ENCODE measurements around the gene CLDND2. TPM values are rescaled to one million over a fixed set of nuclear protein-coding genes. Genes with fewer than 3 reads are reported as not detected.

Gene CLDND2
- total and polyA plus RNA-seq, 8 donors, result 0.88 to 4.3 (median 1.3) TPM; not detected in 5

DNA sequence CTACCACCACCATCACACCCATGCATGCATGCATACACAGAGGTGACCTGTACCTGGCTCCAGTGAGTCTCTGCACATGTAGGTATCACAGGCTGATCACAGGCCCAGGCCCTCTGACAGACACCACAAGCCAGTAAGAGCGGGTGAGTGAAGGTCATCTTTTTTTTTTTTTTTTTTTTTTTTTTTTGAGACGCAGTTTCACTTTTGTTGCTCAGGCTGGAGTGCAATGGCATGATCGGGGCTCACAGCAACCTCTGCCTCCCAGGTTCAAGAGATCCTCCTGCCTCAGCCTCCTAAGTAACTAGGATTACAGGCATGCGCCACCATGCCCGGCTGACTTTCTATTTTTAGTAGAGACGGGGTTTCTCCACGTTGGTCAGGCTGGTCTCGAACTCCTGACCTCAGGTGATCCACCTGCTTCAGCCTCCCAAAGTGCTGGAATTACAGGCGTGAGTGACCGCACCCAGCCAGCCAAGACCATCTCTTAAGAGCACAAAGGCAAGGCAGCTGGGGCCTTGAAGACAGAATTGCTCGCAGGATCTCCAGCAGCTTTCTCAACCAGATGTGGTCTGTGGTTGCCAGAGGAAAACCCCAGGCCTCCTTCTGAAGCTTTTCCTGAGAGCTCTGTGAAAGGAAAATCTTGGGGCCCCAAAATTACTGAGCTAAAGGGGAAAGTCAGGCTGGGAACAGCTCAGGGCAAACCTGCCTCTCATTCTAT lies 6.9 kb upstream of the CLDND2 start:
- intact Hi-C loops (cut with DNase I; ENCODE audit: low total_unique reads), result no loop called here
- Histone ChIP-seq H3K9me3 (no peaks in the 10 kb centered on the region), H3K4me1 (peaks cover 0 to 4% (median 0%) of the 10 kb centered on the region in 4 donors), H3K4me3 (no peak overlapping the region), H3K36me3 (no peaks in the 10 kb centered on the region), H3K27ac (no peak overlapping the region), H3K27me3 (no peaks in the 10 kb centered on the region)
- WGBS, 5 donors, result 56 to 81% (median 69%) methylated on average over 9 to 11 of the region's 11 CpGs
- DNase-seq, result no peak
- TF ChIP-seq, protein P1, sequence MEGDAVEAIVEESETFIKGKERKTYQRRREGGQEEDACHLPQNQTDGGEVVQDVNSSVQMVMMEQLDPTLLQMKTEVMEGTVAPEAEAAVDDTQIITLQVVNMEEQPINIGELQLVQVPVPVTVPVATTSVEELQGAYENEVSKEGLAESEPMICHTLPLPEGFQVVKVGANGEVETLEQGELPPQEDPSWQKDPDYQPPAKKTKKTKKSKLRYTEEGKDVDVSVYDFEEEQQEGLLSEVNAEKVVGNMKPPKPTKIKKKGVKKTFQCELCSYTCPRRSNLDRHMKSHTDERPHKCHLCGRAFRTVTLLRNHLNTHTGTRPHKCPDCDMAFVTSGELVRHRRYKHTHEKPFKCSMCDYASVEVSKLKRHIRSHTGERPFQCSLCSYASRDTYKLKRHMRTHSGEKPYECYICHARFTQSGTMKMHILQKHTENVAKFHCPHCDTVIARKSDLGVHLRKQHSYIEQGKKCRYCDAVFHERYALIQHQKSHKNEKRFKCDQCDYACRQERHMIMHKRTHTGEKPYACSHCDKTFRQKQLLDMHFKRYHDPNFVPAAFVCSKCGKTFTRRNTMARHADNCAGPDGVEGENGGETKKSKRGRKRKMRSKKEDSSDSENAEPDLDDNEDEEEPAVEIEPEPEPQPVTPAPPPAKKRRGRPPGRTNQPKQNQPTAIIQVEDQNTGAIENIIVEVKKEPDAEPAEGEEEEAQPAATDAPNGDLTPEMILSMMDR (IDR thresholded peaks at IDR 0.05), result no peak
- no peak for TF ChIP-seq EP300 (IDR thresholded peaks at IDR 0.05)
- no peak for TF ChIP-seq POLR2A (IDR thresholded peaks at IDR 0.05)
- no peak for TF ChIP-seq POLR2AphosphoS5 (IDR thresholded peaks at IDR 0.05)

DNA sequence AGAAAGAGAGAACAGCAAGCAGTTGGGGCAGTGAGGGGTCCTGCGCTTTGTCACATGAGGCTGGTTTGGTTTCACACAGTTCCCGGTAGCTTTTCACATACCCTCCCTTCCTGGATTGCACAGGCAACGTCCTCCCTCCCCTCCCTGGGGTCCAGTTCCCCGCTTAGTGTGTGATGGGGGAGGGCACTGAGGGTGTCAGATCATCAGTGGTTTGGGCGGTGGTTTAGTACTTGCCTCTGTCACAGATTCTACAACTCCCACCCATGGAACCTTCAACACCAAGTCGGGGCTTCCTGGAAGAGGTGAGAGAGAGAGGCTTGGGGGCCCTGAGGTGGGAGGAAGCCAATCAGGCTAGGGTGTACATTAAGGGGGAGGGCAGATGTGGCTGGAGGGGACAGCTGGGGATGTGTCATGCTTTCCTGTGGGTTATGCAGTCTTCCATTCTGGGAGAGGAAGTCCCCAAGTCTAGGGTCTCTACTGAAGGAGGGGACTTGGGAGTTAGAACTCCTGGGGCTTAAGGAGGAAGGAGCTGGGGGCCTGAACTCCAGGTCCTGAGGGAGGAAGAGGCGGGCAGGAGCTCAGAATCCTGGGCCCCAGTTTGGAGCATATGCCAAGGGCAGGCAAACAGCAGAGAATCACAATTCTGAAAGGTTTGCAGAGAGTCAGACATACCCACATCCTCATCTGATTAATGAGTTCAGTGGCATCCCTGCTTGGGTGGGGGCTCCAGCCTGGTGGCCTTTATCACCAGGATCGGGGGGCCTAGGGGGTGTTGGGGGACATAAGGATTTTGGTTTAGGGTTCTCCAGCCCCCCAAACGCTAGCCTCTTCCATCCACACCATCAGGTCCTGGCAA lies 4.1 kb upstream of the CLDND2 start, which contains the start of gene NKG7:
TSS of gene NKG7 (minus strand) at position 6 of the 856 bp plus-strand sequence. CDS start 119 bp downstream, outside the sequence.
- H3K27me3 ChIP-seq, result no peaks in the 10 kb centered on the region
- intact Hi-C loops (cut with DNase I; ENCODE audit: low total_unique reads), result no loop called here
- no peaks in the 10 kb centered on the region for H3K36me3 ChIP-seq
- H3K27ac ChIP-seq, result peak within 1 kb of the TSS; percentile 23 to 65 (median 37)
- peaks cover 0 to 15% (median 10%) of the 10 kb centered on the region in 4 donors for H3K4me1 ChIP-seq
- TF ChIP-seq POLR2A (IDR thresholded peaks at IDR 0.05), result no peak
- TF ChIP-seq, protein P1 (IDR thresholded peaks at IDR 0.05), result no peak
- no peak for TF ChIP-seq EP300 (IDR thresholded peaks at IDR 0.05)
- TF ChIP-seq POLR2AphosphoS5 (IDR thresholded peaks at IDR 0.05), result no peak
- peak in 1 of 2 donors; percentile 58 for DNase-seq
- H3K9me3 ChIP-seq, result no peaks in the 10 kb centered on the region
- 33 to 51% (median 46%) methylated on average over 7 to 9 of the region's 9 CpGs for WGBS, 5 donors
- peak within 1 kb of the TSS in 3 of 4 donors; percentile 3 to 15 (median 10) for H3K4me3 ChIP-seq

DNA sequence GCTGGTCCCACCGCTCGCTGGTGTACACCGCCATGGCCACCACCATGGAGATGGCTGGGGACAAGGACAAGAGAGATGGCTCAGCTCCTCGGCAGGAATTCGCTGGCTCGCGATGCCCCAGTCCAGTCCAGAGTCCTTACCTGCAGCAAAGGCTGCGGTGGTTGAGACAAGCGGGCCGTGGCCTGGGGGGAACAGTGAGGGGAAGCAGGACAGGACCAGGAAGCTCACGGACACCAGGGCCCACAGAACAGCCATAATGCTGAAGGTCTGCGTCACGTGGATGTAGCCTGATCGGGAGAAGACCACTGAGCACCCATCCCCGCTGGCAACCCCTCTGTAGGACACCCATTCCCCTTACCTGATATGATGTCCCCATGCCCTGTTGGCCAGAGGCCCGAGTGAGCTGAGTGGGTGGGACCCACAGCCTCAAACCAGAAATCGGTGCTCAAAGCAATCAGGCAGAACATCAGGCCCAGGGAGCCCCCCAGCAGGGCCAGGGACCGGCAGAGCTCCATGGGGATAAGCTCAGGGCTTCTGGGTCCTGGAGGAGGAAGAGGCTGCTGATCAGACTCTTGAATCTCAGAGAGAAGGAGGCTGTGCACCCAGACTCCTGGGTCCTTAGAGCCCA lies 3.3 kb upstream of the CLDND2 start:
- DNase-seq, result no peak
- 77 to 83% (median 81%) methylated on average over 11 to 18 of the region's 18 CpGs for WGBS, 5 donors
- Histone ChIP-seq H3K27ac (peak overlapping the region; percentile 23 to 65 (median 37)), H3K4me1 (peaks cover 0 to 15% (median 11%) of the 10 kb centered on the region in 4 donors), H3K9me3 (no peaks in the 10 kb centered on the region), H3K4me3 (peak overlapping the region in 3 of 4 donors; percentile 3 to 15 (median 10)), H3K36me3 (no peaks in the 10 kb centered on the region), H3K27me3 (no peaks in the 10 kb centered on the region)
- TF ChIP-seq, protein P1 (IDR thresholded peaks at IDR 0.05), result no peak
- TF ChIP-seq POLR2A (IDR thresholded peaks at IDR 0.05) (no peak), POLR2AphosphoS5 (IDR thresholded peaks at IDR 0.05) (no peak), EP300 (IDR thresholded peaks at IDR 0.05) (no peak)
- intact Hi-C loops (cut with DNase I; ENCODE audit: low total_unique reads), result no loop called here

DNA sequence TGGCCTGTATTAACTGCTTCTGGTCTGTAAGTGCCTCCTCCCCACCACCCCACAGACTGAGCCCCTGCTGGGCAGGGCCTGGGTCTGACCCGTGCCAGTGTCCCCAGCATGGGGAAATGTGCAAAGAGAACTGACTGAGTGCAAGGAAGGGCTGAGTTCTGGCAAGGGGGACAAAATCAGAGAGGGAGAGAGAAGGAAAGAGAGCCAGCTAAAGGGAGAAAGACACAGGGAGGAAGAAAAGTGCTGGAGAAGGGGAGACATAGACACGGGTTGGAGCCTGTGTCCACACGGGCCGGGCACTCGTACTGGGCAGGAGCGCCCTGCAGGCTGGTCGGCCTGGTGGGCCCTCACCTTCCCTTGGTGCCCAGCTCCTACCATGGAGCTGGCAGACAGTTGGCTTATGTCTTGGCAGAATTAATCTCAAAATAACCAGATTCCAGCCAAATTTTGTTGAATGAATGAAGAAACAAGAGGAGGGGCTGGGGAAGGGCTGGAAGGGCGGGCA lies 2.4 kb upstream of the CLDND2 start:
- 65 to 75% (median 69%) methylated on average over 8 of the region's 8 CpGs for WGBS, 5 donors
- H3K9me3 ChIP-seq, result no peaks in the 10 kb centered on the region
- peak overlapping the region in 2 of 5 donors; percentile 49 to 65 for H3K27ac ChIP-seq
- H3K27me3 ChIP-seq, result no peaks in the 10 kb centered on the region
- TF ChIP-seq POLR2AphosphoS5 (IDR thresholded peaks at IDR 0.05), result no peak
- TF ChIP-seq, protein P1 (IDR thresholded peaks at IDR 0.05), result no peak
- TF ChIP-seq POLR2A (IDR thresholded peaks at IDR 0.05), result no peak
- no peak for TF ChIP-seq EP300 (IDR thresholded peaks at IDR 0.05)
- H3K36me3 ChIP-seq, result no peaks in the 10 kb centered on the region
- H3K4me1 ChIP-seq, result peaks cover 0 to 18% (median 13%) of the 10 kb centered on the region in 4 donors
- no peak for DNase-seq
- intact Hi-C loops (cut with DNase I; ENCODE audit: low total_unique reads), result no loop called here
- peak overlapping the region in 2 of 4 donors; percentile 10 to 15 for H3K4me3 ChIP-seq

All from stomach (tissue), 9 donors.